Activated naive CD8-positive, alpha-beta T cell (primary cell): ENCODE results near the gene MYO7B.
A peak's percentile ranks its signal among the peaks of the same experiment; 100 is the strongest.

Experiments
- H3K27ac Mint-ChIP-seq: one replicate; pipeline ENCODE4 v1.8.0; 2021; ENCODE audit warnings: mixed read lengths
- H3K27me3 Mint-ChIP-seq: one replicate; pipeline ENCODE4 v1.8.0; 2021; ENCODE audit warnings: mixed read lengths
- H3K36me3 Mint-ChIP-seq: one replicate; pipeline ENCODE4 v1.8.0; 2021; ENCODE audit warnings: mixed read lengths
- H3K4me1 Mint-ChIP-seq: one replicate; pipeline ENCODE4 v1.8.0; 2021; ENCODE audit warnings: low read depth, mixed read lengths
- H3K4me3 Mint-ChIP-seq: one replicate; pipeline ENCODE4 v1.8.0; 2021; ENCODE audit warnings: mild to moderate bottlenecking, mixed read lengths
- H3K9me3 Mint-ChIP-seq: one replicate; pipeline ENCODE4 v1.8.0; 2021; ENCODE audit warnings: low read depth, mixed read lengths

The MYO7B gene

GRCh38 chr2:127639111-127639474, 103.6 kb downstream of the MYO7B start:
- H3K4me3 Mint-ChIP-seq: peak overlapping the region; percentile 10
- no peaks in the 10 kb centered on the region for H3K9me3 Mint-ChIP-seq
- H3K27me3 Mint-ChIP-seq: no peaks in the 10 kb centered on the region
- H3K4me1 Mint-ChIP-seq: peaks cover 51% of the 10 kb centered on the region
- no peaks in the 10 kb centered on the region for H3K36me3 Mint-ChIP-seq
- H3K27ac Mint-ChIP-seq: peak overlapping the region; percentile 61

GRCh38 chr2:127640082-127641072, 104.9 kb downstream of the MYO7B start:
- peak overlapping the region; percentile 66 for H3K4me3 Mint-ChIP-seq
- H3K9me3 Mint-ChIP-seq: no peaks in the 10 kb centered on the region

DNA sequence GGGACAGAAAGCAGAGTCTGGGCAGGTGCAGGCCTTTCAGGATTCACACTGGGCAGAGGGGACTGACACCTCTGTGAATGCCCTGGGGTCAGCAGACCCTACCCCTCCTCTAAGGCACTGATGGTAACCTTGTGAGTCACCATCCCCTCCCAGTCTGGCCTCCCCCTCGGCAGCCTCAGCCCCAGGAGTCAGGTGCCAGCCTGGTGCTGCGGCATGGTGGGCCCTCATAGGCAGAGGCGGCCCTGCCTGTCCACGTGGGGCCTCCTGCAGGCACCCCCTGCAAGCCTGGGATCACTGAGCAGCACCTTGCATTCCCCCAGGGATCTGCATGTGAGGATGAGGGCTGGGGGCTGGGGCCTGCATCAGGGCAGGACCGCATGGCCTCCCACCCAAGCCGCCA, 105.7 kb downstream of the MYO7B start:
- H3K9me3 Mint-ChIP-seq: no peaks in the 10 kb centered on the region
- H3K4me1 Mint-ChIP-seq: peaks cover 42% of the 10 kb centered on the region
- peak overlapping the region; percentile 75 for H3K27ac Mint-ChIP-seq
- peak overlapping the region; percentile 66 for H3K4me3 Mint-ChIP-seq
- H3K36me3 Mint-ChIP-seq: no peaks in the 10 kb centered on the region
- H3K27me3 Mint-ChIP-seq: no peaks in the 10 kb centered on the region

More at GRCh38 chr2:127640082-127641072, 104.9 kb downstream of the MYO7B start:
- Mint-ChIP-seq H3K27me3 (no peaks in the 10 kb centered on the region), H3K4me1 (peaks cover 47% of the 10 kb centered on the region), H3K27ac (peak overlapping the region; percentile 75), H3K36me3 (no peaks in the 10 kb centered on the region)

DNA sequence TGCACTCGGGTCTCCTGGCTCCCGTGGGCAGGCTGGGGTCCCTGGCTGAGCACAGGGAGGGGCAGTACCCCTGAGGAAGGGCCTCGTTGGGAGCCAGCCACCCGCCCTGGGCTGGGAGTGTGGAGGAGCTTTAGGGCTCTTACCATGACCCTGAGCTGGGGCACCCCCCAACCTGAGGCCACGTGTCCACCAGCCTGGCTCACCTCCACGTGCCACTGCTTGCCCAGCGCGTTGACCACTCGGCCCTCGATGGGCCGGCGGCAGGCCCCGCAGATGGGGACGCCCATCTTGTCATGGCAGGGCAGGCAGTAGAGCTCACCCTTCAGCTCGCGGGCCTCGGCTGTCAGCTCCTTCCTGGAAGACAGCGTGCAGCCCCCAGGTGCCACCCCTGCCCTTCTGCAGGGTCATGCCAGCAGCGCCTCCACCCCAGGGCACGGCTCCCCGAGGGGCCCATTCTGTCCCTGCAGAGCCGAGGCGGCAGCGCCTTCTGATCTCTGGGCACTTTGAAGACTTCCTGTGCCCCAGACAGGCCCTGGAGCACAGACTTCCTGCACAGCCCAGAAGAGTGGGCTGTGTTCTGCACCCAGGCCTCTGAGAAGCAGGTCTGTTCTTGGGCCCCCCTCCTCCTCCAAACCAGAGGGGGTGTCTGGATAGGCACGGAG, 106.5 kb downstream of the MYO7B start:
- Mint-ChIP-seq H3K4me1 (peaks cover 39% of the 10 kb centered on the region), H3K4me3 (peak overlapping the region; percentile 66), H3K36me3 (no peaks in the 10 kb centered on the region), H3K27me3 (no peaks in the 10 kb centered on the region), H3K27ac (peak overlapping the region; percentile 81), H3K9me3 (no peaks in the 10 kb centered on the region)

- Mint-ChIP-seq H3K4me3 (no peak overlapping the region), H3K4me1 (peaks cover 40% of the 10 kb centered on the region), H3K27ac (peak overlapping the region; percentile 81)
Measured at GRCh38 chr2:127642706-127643438, 107.4 kb downstream of the MYO7B start.

DNA sequence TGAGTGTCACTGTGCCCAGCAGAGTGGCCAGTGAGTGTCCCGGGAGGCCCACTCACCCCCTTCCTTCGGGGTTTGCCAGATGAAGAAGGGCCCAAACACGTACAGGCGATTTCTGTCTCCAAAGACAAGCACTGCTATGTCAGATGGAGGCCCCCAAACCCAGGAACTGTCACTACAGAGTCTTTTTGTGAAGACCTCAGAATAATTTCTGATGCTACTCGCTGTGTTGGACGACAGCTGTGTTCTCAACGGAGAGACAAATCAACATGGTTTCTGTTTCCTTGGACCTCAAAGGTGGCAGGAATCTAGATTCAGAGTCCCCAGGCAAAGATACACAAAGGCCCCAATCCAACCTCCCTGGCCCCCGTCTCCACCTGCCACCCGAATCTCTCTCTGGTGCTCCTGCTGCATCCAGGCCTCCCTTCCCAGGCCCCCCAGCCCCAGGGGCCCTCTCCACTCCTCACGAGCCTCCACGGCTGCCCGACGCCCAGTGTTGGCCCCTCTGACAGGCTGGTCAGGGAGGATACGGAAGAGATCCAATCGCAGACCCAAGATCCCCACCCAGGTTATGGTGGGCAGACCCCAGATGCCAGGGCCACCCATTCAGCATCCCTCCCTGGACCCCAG, 108.1 kb downstream of the MYO7B start:
- no peaks in the 10 kb centered on the region for H3K27me3 Mint-ChIP-seq
- no peaks in the 10 kb centered on the region for H3K36me3 Mint-ChIP-seq
- H3K4me3 Mint-ChIP-seq: no peak overlapping the region
- H3K27ac Mint-ChIP-seq: no peak overlapping the region
- no peaks in the 10 kb centered on the region for H3K9me3 Mint-ChIP-seq
- peaks cover 40% of the 10 kb centered on the region for H3K4me1 Mint-ChIP-seq

More at GRCh38 chr2:127642706-127643438, 107.4 kb downstream of the MYO7B start:
- no peaks in the 10 kb centered on the region for H3K27me3 Mint-ChIP-seq
- no peaks in the 10 kb centered on the region for H3K36me3 Mint-ChIP-seq
- H3K9me3 Mint-ChIP-seq: no peaks in the 10 kb centered on the region

DNA sequence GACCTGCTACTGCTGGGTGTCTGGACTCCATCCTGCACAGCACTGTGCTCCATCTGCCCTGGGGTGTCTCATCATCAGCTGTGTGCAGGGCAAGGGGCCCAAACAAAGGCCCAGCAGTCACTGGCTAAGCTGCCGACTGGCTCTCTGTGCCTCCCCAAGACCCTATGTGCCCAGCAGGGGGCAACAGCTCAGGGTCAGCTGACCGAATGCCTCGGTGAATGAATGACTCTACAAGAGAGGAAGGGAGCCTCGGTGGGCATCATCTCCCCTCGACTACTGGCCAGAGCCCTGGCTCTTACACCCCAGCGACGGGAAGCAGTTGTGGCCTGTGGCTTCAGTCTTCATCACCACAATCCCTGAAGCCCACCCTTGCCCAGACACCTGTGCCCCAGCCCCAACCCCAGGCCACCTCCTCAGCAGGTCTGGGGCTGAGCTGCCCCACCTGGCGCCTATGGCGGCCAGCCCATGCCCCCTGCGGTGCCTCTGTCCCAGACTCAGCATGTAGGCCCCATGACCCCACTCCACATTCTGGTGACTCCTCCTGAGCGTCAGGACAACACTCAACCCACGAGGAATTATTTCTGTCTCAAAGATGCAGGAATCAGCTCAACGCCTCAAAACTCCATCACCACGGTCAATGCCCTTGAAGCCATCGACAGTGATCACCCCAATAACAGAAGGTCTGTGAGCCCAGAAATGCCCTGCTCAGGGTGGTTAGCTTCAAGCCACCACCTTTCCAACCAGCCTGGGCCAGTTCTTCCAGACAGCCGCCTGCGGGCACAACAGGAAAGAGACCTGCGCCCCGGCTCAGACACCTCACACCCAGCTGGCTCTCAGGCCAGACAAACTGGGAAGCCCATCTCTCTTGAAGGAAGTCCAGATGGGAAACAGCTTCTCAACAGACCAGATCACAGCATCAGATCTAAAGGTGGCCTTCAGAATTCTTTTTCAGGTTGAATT, 108.9 kb downstream of the MYO7B start:
- Mint-ChIP-seq H3K4me1 (peaks cover 35% of the 10 kb centered on the region), H3K36me3 (no peaks in the 10 kb centered on the region), H3K9me3 (no peaks in the 10 kb centered on the region), H3K27me3 (no peaks in the 10 kb centered on the region), H3K4me3 (no peak overlapping the region), H3K27ac (peak overlapping the region; percentile 51)

DNA sequence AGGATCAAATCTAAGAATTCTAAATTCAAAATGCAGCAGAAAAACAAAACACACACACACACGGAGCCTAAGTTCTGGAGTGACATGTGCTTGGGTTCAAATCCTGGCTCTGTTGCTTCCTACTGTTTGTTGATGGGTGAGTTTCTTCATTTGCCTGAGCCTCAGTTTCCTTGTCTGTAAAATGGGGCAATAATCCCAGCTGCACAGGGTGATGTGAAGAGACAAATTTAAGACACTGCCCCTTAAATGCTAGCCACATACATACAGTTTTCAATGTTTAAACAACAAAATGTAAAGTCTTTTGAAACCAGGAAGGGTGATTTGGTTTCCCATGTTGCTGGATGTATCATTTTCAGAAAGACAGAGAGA, 109.5 kb downstream of the MYO7B start:
- Mint-ChIP-seq H3K4me3 (no peak overlapping the region), H3K9me3 (no peaks in the 10 kb centered on the region), H3K4me1 (peaks cover 33% of the 10 kb centered on the region), H3K27me3 (no peaks in the 10 kb centered on the region), H3K36me3 (no peaks in the 10 kb centered on the region), H3K27ac (peak overlapping the region; percentile 51)

GRCh38 chr2:127645395-127646291, 110.2 kb downstream of the MYO7B start, which contains the start of gene GPR17:
Gene GPR17 (plus strand): TSS chr2:127646153. CDS start chr2:127650736, 4,583 bp downstream.
- peaks cover 31% of the 10 kb centered on the region for H3K4me1 Mint-ChIP-seq
- no peaks in the 10 kb centered on the region for H3K9me3 Mint-ChIP-seq
- H3K27me3 Mint-ChIP-seq: no peaks in the 10 kb centered on the region
- H3K27ac Mint-ChIP-seq: no peak within 1 kb of the TSS
- H3K4me3 Mint-ChIP-seq: no peak within 1 kb of the TSS
- no peaks in the 10 kb centered on the region for H3K36me3 Mint-ChIP-seq

GRCh38 chr2:127646487-127647241, 111.2 kb downstream of the MYO7B start:
- H3K27me3 Mint-ChIP-seq: no peaks in the 10 kb centered on the region
- peaks cover 29% of the 10 kb centered on the region for H3K4me1 Mint-ChIP-seq
- no peaks in the 10 kb centered on the region for H3K36me3 Mint-ChIP-seq
- no peaks in the 10 kb centered on the region for H3K9me3 Mint-ChIP-seq
- no peak overlapping the region for H3K4me3 Mint-ChIP-seq
- H3K27ac Mint-ChIP-seq: no peak overlapping the region

GRCh38 chr2:127647242-127648190, 112.0 kb downstream of the MYO7B start:
- Mint-ChIP-seq H3K9me3 (no peaks in the 10 kb centered on the region), H3K4me1 (peaks cover 27% of the 10 kb centered on the region), H3K4me3 (no peak overlapping the region), H3K36me3 (no peaks in the 10 kb centered on the region), H3K27ac (no peak overlapping the region), H3K27me3 (no peaks in the 10 kb centered on the region)
